K562 (cell line): ENCODE measurements around the gene PPP1R14B. TPM values are rescaled to one million over a fixed set of nuclear protein-coding genes. Genes with fewer than 3 reads are reported as not detected.

Experiments used
- ATF1 ChIP-seq, 2 experiments: fragments of 450-650 bp in 1 of 2; IDR thresholded peaks; 2 replicates each; pipeline ENCODE4 v1.6.1; 2016; ENCODE audit warnings: missing compliant biosample characterization in 1 of 2, missing genetic modification characterization in 1 of 2
- ATF3 ChIP-seq, 2 experiments: fragments of 450-650 bp in 1 of 2; sonication (generic) in 1 of 2; formaldehyde crosslinking in 1 of 2; IDR thresholded peaks in 1 of 2; conservative IDR thresholded peaks in 1 of 2; 2 replicates each; pipeline versions ENCODE4 v1.6.1 to v1.8.1; 2016 to 2023; ENCODE audit warnings: mild to moderate bottlenecking in 2 of 2, moderate library complexity in 2 of 2, inconsistent platforms in 1 of 2, missing genetic modification reagents in 1 of 2
- CTCF ChIP-seq, 3 experiments: IDR thresholded peaks in 2 of 3; conservative IDR thresholded peaks in 1 of 3; 2 replicates each; pipeline ENCODE4 v1.5.1; 2011 to 2012; ENCODE audit warnings: low read length in 3 of 3, mild to moderate bottlenecking in 3 of 3, control low read depth in 2 of 3, improper control_type of control experiment in 1 of 3, inconsistent platforms in 1 of 3, low read depth in 1 of 3, mixed read lengths in 1 of 3, moderate library complexity in 1 of 3; ENCODE audit not compliant: insufficient read depth in 2 of 3
- FOSL1 ChIP-seq: fragments of 200-800 bp; sonication (Bioruptor generic); conservative IDR thresholded peaks from 2 replicates; pipeline ENCODE4 v1.6.1; 2016; ENCODE audit warnings: missing genetic modification characterization, missing compliant biosample characterization
- MNT ChIP-seq, 2 experiments: fragments of 450-650 bp; conservative IDR thresholded peaks; 2 replicates each; pipeline ENCODE4 v1.6.1; 2017; ENCODE audit warnings: mild to moderate bottlenecking in 2 of 2, moderate library complexity in 2 of 2
- POLR2AphosphoS5 ChIP-seq: IDR thresholded peaks from 2 replicates; pipeline ENCODE4 v1.6.1; 2011; ENCODE audit warnings: mild to moderate bottlenecking, low read depth, low read length, moderate library complexity; ENCODE audit not compliant: control insufficient read depth, insufficient read depth
- POLR2B ChIP-seq: fragments of 450-650 bp; IDR thresholded peaks from 2 replicates; pipeline ENCODE4 v1.6.1; 2018; ENCODE audit warnings: low read depth; ENCODE audit not compliant: partially characterized antibody
- POLR3A ChIP-seq: IDR thresholded peaks from 2 replicates; pipeline ENCODE4 v1.6.1; 2011; ENCODE audit warnings: borderline replicate concordance, mild to moderate bottlenecking, moderate library complexity; ENCODE audit not compliant: insufficient read length, insufficient read depth; ENCODE audit errors: extremely low read depth
- SRF ChIP-seq, 2 experiments: fragments of 250-450, 450-650 bp in 1 of 2; sonication (Bioruptor Pico) in 1 of 2; sonication (generic) in 1 of 2; formaldehyde crosslinking; IDR thresholded peaks; 2 replicates each; pipeline versions ENCODE4 v1.5.0 to v1.5.1; 2020 to 2022; ENCODE audit warnings: mild to moderate bottlenecking in 1 of 2, missing genetic modification reagents in 1 of 2
- TEAD1 ChIP-seq, 2 experiments: fragments of 450-650 bp in 1 of 2; sonication (generic) in 1 of 2; formaldehyde crosslinking; IDR thresholded peaks; 2 replicates each; pipeline versions ENCODE4 v1.4.0 to v1.8.0; 2020 to 2022; ENCODE audit warnings: mild to moderate bottlenecking in 2 of 2, missing genetic modification reagents in 1 of 2
- VEZF1 ChIP-seq: fragments of 200-800 bp; sonication (Bioruptor generic); IDR thresholded peaks from 2 replicates; pipeline ENCODE4 v1.6.1; 2017; ENCODE audit warnings: missing genetic modification characterization, missing compliant biosample characterization
- ZNF263 ChIP-seq: sonication (generic); formaldehyde crosslinking; IDR thresholded peaks from 2 replicates; pipeline ENCODE4 v1.8.0; 2022; ENCODE audit warnings: mild to moderate bottlenecking, missing genetic modification reagents, borderline replicate concordance
- ZNF551 ChIP-seq: fragments of 250-450 bp; sonication (Bioruptor Pico); IDR thresholded peaks from 2 replicates; pipeline ENCODE4 v1.5.0; 2021; ENCODE audit warnings: mild to moderate bottlenecking, moderate library complexity
- ZNF695 ChIP-seq: fragments of 450-650 bp; formaldehyde crosslinking; IDR thresholded peaks from 2 replicates; pipeline ENCODE4 v1.4.0; 2020; ENCODE audit warnings: mild to moderate bottlenecking, moderate library complexity
- polyA plus RNA-seq, 8 experiments: library from polyadenylated mRNA; depleted of rRNA in 4 of 8; stranded (reverse) in 5 of 8; unstranded in 3 of 8; fragments of >200 nt; fragmentation: Nextera tagmentation in 2 of 8; fragmentation: Illumina TruSeq in 1 of 8; extraction: Ambion mirVana in 2 of 8; extraction: Trizol in 1 of 8; gene quantifications; 2 replicates each; pipeline versions ENCODE4 v1.2.1 to v1.2.3, GENCODE V29; 2011 to 2014; ENCODE audit warnings: inconsistent platforms in 1 of 8, missing spikeins in 1 of 8
- total RNA-seq, 7 experiments: library from RNA; depleted of rRNA in 6 of 7; stranded (reverse); fragments of >200 nt in 6 of 7; fragmentation: Illumina TruSeq in 2 of 7; extraction: Trizol in 2 of 7; gene quantifications; 2 replicates each; pipeline versions ENCODE4 v1.2.1 to v1.2.3, GENCODE V29; 2011 to 2021; ENCODE audit warnings: low replicate concordance in 1 of 7

PPP1R14B gene
- total and polyA plus RNA-seq, 9 of the 15 experiments (the other 6 are each of a cell fraction or from before 2014, with no cell fraction given): 7.7 to 566 (median 212) TPM

GRCh38 chr11:64252003-64252872 lies 5.5 kb upstream of the PPP1R14B start (continued):
- TF ChIP-seq POLR3A (no peak), POLR2B (peak; percentile 69), VEZF1 (peak; percentile 72), MNT (conservative IDR thresholded peaks at IDR 0.05) (peak; percentile 37 to 40), ZNF263 (CRISPR knock-in tag) (peak; percentile 50; the same call in 1 of the 2 replicates), ZNF695 (CRISPR knock-in tag) (no peak), ATF3 (IDR thresholded peaks at IDR 0.05) (no peak), ATF3 (CRISPR knock-in tag; conservative IDR thresholded peaks at IDR 0.05) (no peak), POLR2AphosphoS5 (0 out of 2 replicates have a peak, but pooled peaks have one; percentile 25), ZNF551 (CRISPR knock-in tag) (no peak), TEAD1 (CRISPR knock-in tag; IDR thresholded peaks at IDR 0.05) (no peak), CTCF (IDR thresholded peaks at IDR 0.05 in 2 of 3, conservative IDR thresholded peaks at IDR 0.05 in 1 of 3; ENCODE audit: insufficient read depth in 2 of 3, low read depth in 1 of 3, low read length in 3 of 3) (peak; percentile 34 to 60 (median 46)), SRF (CRISPR knock-in tag; IDR thresholded peaks at IDR 0.05) (0 out of 4 replicates have a peak, but pooled peaks of 1 of the 2 experiments have one; percentile 17), FOSL1 (tag) (no peak), ATF1 (CRISPR knock-in tag; IDR thresholded peaks at IDR 0.05) (no peak), ATF1 (tag; IDR thresholded peaks at IDR 0.05) (no peak)
